WTC11 (cell line): ENCODE results near the gene SPTLC3.

ENCODE experiments used
- ELF4 ChIP-seq: sonication (generic); formaldehyde crosslinking; IDR thresholded peaks from 2 replicates; pipeline ENCODE4 v1.8.1; 2022; ENCODE audit warnings: low read depth, mild to moderate bottlenecking, moderate library complexity, missing genetic modification reagents
- ETV6 ChIP-seq: sonication (generic); formaldehyde crosslinking; IDR thresholded peaks from 2 replicates; pipeline ENCODE4 v1.8.1; 2022; ENCODE audit warnings: mild to moderate bottlenecking, missing genetic modification reagents
- FOXJ3 ChIP-seq: sonication (generic); formaldehyde crosslinking; IDR thresholded peaks from 2 replicates; pipeline ENCODE4 v1.9.0; 2021; ENCODE audit warnings: missing genetic modification reagents, mild to moderate bottlenecking, borderline replicate concordance
- GRHL2 ChIP-seq: fragments of 250-450 bp; sonication (Bioruptor Pico); IDR thresholded peaks from 2 replicates; pipeline ENCODE4 v1.8.0; 2022; ENCODE audit warnings: mild to moderate bottlenecking, moderate library complexity; ENCODE audit not compliant: insufficient replicate concordance, severe bottlenecking
- GTF2I ChIP-seq: fragments of 250-450 bp; sonication (Bioruptor Pico); conservative IDR thresholded peaks from 2 replicates; pipeline ENCODE4 v1.4.0; 2021; ENCODE audit warnings: mild to moderate bottlenecking
- HMGA2 ChIP-seq: fragments of 250-450 bp; sonication (Bioruptor Pico); IDR thresholded peaks from 2 replicates; pipeline ENCODE4 v1.4.0; 2021; ENCODE audit warnings: mild to moderate bottlenecking, moderate library complexity
- JAZF1 ChIP-seq: fragments of 250-450 bp; sonication (Bioruptor Pico); IDR thresholded peaks from 2 replicates; pipeline ENCODE4 v1.9.0; 2021; ENCODE audit warnings: moderate library complexity, mild to moderate bottlenecking, inconsistent platforms
- KAT7 ChIP-seq: sonication (generic); formaldehyde crosslinking; IDR thresholded peaks from 2 replicates; pipeline ENCODE4 v1.8.1; 2023; ENCODE audit warnings: missing genetic modification reagents, mild to moderate bottlenecking, borderline replicate concordance
- TCF7 ChIP-seq: sonication (generic); formaldehyde crosslinking; IDR thresholded peaks from 2 replicates; pipeline ENCODE4 v1.8.0; 2022; ENCODE audit warnings: mild to moderate bottlenecking, low read depth, missing genetic modification reagents, moderate library complexity
- TF ChIP-seq, protein P1 (sequence below): fragments of 200-600 bp; IDR thresholded peaks from 2 replicates; pipeline ENCODE4 v1.8.0; 2022; ENCODE audit warnings: antibody characterized with exemption
- TF ChIP-seq, protein P2 (sequence below): sonication (generic); formaldehyde crosslinking; IDR thresholded peaks from 2 replicates; pipeline ENCODE4 v1.8.0; 2022; ENCODE audit warnings: mild to moderate bottlenecking, missing genetic modification reagents
- TF ChIP-seq, protein P3 (sequence below): sonication (generic); formaldehyde crosslinking; conservative IDR thresholded peaks from 2 replicates; pipeline ENCODE4 v1.8.1; 2022; ENCODE audit warnings: mild to moderate bottlenecking, missing genetic modification reagents

DNA sequence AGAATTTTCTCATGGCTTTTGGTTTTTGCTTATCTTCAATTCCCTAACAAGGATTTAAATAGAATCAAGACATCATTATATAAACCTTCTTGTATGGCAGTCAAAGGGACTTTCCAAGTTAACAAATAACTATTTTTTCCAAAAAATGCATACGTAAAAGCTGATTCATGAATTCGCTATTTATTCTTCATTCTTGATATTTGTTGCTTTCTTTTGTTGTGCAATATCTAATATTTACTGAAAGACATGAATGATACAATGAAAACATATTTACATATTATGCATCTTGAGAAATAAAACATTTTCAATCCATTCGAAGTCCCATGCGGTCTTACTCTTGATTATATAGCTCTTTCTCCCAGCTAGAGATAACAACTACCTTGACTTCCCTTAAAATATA is 47.0 kb upstream of the SPTLC3 start:
- TF ChIP-seq HMGA2 (CRISPR knock-in tag) (no peak), JAZF1 (no peak), GRHL2 (no peak), KAT7 (no peak), ETV6 (no peak), FOXJ3 (CRISPR knock-in tag) (no peak), ELF4 (no peak), TCF7 (no peak), GTF2I (CRISPR knock-in tag) (no peak)
- TF ChIP-seq, protein P1, sequence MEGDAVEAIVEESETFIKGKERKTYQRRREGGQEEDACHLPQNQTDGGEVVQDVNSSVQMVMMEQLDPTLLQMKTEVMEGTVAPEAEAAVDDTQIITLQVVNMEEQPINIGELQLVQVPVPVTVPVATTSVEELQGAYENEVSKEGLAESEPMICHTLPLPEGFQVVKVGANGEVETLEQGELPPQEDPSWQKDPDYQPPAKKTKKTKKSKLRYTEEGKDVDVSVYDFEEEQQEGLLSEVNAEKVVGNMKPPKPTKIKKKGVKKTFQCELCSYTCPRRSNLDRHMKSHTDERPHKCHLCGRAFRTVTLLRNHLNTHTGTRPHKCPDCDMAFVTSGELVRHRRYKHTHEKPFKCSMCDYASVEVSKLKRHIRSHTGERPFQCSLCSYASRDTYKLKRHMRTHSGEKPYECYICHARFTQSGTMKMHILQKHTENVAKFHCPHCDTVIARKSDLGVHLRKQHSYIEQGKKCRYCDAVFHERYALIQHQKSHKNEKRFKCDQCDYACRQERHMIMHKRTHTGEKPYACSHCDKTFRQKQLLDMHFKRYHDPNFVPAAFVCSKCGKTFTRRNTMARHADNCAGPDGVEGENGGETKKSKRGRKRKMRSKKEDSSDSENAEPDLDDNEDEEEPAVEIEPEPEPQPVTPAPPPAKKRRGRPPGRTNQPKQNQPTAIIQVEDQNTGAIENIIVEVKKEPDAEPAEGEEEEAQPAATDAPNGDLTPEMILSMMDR, result no peak
- TF ChIP-seq, protein P2, sequence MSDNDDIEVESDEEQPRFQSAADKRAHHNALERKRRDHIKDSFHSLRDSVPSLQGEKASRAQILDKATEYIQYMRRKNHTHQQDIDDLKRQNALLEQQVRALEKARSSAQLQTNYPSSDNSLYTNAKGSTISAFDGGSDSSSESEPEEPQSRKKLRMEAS (CRISPR knock-in tag), result no peak
- TF ChIP-seq, protein P3, sequence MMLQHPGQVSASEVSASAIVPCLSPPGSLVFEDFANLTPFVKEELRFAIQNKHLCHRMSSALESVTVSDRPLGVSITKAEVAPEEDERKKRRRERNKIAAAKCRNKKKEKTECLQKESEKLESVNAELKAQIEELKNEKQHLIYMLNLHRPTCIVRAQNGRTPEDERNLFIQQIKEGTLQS (CRISPR knock-in tag), result no peak
